ENCODE results near the gene PROM1.

The PROM1 gene

DNA sequence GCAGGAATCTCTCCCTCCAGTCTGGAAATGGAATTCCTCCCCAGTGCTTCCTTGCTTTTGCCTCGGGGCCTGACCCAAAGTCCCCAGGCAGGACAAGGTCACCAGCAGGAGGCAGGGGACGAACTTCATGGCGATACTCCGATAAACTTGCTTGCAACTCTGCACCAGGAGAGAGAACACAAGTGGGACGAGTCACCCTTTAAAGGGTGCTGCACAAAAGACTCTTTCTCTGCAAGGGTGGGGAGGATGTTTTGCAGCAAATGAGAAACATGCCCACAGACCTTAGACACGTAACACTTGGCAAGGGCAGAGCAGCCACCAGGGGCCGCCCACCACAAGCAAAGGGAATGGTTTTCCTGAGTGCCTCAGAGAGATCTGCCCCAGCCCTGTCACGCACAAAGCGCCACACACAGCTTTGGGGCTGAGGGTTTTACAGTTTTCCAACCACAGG is 120.8 kb downstream of the PROM1 start, which contains the start of gene FGFBP2:
Gene FGFBP2 (minus strand): TSS at position 175 of the 451 bp plus-strand sequence. CDS start 46 bp downstream, at position 129.
- peak; percentile 41 for TF ChIP-seq CTCF (IDR thresholded peaks at IDR 0.05)

DNA sequence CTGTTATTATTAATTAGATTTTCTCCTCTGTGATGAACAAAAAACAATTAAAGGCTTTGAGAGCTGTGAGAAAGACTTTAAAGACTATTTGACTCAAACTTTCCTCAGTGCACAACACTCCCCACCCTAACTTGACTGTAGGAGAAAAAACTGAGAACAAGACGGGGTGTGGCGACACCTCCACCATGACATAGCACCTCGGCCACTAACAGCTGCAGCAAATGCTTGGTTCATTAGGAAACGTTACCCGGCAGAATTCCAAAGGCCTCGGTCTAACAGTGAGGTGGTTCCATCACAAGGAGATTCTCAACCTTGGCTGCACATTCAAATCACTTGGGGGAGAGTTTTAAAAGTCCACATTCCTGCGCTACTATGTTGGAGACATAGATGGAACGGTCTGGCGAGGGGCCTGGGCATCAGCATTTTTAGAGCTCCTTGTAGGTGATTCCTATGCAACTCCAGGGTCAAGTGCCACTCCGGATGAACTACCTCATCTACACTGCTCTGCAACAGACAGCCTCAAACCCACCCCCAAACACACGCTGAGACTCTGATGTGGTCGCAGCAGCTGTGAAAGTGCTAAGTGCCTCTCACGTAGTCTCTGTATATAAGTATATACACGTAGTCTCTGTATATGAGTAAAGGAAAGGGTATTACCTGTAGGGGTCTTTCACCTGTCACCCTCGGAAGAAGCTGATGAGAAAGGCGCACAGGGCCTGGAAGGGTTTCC is 121.9 kb downstream of the PROM1 start:
- no peak for TF ChIP-seq CTCF (IDR thresholded peaks at IDR 0.05)

GRCh38 chr4:15958562-15958961 is 125.3 kb downstream of the PROM1 start:
- TF ChIP-seq CTCF (IDR thresholded peaks at IDR 0.05) = no peak

DNA sequence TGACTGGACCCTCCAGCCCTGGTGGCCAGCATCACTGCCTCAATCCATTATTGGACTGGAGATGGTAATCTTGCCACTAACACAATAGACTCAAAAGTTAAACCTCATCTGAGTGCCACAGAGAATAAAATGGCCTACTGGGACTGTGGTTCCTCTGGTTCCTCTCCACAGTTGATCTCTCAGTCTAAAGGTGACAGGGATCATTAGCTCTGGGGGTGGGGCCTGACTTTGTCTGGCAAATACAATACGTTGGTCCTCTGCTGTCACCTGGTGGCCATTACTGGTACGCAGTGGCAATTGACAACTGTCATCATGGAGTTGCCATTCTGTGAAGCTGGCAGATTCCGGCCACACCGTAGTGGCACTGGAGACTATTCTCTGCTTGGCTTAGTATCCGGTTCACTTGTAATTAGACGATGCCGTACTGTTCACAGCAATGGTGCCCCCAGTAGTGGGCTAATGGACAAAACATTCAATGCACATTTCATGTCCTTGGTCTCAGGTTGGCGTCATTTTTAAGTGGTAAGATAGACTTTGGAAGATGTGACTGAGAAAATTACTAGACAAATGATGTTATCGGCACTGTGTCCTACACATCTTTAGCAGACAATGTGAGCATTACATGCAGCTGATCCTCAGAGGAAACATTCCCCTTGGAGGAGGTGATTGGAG is 127.5 kb downstream of the PROM1 start:
- TF ChIP-seq CTCF (IDR thresholded peaks at IDR 0.05) = peak; percentile 93

DNA sequence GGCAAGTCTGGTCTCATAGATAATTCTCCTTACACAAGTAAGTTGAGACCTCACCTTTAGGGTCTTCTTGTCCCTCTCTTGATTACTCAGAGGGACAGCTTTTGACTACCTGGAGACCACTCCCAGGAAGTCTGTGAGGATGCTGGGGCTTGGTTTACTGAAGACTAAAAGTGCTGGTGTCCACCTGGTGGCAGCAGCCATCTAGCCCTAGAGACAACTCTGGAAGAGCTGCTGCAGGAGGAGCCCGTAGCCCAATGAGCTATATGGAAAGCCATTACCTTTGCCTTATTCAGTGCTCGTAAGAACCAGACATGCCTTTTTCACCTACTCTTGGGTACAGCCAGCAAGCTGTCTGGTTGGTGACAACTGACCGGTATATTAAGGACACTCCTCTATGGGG is 128.2 kb downstream of the PROM1 start:
- no peak for TF ChIP-seq CTCF (IDR thresholded peaks at IDR 0.05)

- TF ChIP-seq CTCF (IDR thresholded peaks at IDR 0.05) = no peak
Measured at GRCh38 chr4:15953625-15954024, 130.2 kb downstream of the PROM1 start.

- TF ChIP-seq CTCF (IDR thresholded peaks at IDR 0.05) = no peak
Measured at GRCh38 chr4:15951781-15952180, 132.0 kb downstream of the PROM1 start.
